ENCODE measurements around the gene P2RX2.

DNA sequence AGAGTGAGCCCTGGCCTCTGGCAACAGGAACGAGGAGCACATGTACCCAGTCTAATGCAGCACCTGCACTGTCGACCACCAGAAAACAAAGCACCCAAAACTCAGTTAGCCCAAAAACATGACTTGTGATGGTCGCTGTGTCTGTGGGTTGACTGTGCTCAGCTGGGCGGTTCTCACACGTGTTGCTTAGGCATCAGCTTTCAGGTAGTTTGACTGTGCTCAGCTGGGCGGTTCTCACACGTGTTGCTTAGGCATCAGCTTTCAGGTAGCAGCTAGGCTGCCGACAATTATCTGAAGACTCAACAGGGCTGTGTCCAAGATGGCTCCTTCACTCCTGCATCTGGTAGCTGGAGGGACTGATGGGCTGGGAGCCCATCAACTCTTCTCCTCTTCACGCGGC lies 7.0 kb upstream of the P2RX2 start:
- no peak for TF ChIP-seq POLR2A (IDR thresholded peaks at IDR 0.05; ENCODE audit: borderline replicate concordance, extremely low read depth, insufficient read depth, insufficient read length)
- TF ChIP-seq, protein P1, sequence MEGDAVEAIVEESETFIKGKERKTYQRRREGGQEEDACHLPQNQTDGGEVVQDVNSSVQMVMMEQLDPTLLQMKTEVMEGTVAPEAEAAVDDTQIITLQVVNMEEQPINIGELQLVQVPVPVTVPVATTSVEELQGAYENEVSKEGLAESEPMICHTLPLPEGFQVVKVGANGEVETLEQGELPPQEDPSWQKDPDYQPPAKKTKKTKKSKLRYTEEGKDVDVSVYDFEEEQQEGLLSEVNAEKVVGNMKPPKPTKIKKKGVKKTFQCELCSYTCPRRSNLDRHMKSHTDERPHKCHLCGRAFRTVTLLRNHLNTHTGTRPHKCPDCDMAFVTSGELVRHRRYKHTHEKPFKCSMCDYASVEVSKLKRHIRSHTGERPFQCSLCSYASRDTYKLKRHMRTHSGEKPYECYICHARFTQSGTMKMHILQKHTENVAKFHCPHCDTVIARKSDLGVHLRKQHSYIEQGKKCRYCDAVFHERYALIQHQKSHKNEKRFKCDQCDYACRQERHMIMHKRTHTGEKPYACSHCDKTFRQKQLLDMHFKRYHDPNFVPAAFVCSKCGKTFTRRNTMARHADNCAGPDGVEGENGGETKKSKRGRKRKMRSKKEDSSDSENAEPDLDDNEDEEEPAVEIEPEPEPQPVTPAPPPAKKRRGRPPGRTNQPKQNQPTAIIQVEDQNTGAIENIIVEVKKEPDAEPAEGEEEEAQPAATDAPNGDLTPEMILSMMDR (IDR thresholded peaks at IDR 0.05 in 2 of 3, conservative IDR thresholded peaks at IDR 0.05 in 1 of 3; ENCODE audit: borderline replicate concordance in 1 of 3, insufficient read depth in 1 of 3, low read depth in 2 of 3, low read length in 2 of 3), result no peak
- TF ChIP-seq EZH2 (IDR thresholded peaks at IDR 0.05), result no peak

All from HCT116 (cell line).